Measurements from ENCODE around the gene WDFY4. TPM values are rescaled to one million over a fixed set of nuclear protein-coding genes. Genes with fewer than 3 reads are reported as not detected.

The WDFY4 gene
- total RNA-seq, 1 donor from 2014 or later, result 26.5 TPM

DNA sequence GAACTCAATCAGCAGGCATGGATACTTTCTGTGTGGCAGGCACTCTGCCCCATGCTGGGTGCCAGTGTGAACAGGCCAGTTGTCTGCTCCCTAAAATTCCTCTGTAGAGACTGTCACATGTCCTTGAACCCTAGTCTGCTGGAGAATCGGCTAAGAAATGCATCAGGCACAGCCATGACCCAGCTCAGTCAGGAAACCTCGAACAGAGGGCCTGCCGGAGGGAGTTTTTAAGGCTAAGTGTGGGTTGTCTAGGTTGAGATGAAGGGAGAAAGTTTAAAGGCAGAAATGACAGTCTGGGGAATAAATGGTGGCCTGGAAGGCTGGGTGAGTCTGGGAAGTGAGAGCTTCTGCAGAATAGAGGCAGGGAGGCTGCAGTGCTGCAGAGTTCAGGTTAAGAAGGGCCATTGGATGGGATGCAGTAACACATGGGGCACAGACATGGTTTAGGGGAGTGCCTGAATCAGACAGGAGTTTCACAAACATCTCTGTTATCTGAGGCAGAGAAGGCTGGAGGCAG lies 45.3 kb downstream of the WDFY4 start:
- H3K9me3 ChIP-seq, result no peaks in the 10 kb centered on the region
- H3K36me3 ChIP-seq, result peaks cover 11% of the 10 kb centered on the region
- no peak for DNase-seq
- no peaks in the 10 kb centered on the region for H3K4me1 ChIP-seq
- intact Hi-C loops (cut with DNase I), result no loop called here
- no peak overlapping the region for H3K4me3 ChIP-seq
- H3K27ac ChIP-seq, result no peak overlapping the region
- no peak for ATAC-seq
- H3K27me3 ChIP-seq, result no peaks in the 10 kb centered on the region
- TF ChIP-seq CTCF (IDR thresholded peaks at IDR 0.05), result no peak

DNA sequence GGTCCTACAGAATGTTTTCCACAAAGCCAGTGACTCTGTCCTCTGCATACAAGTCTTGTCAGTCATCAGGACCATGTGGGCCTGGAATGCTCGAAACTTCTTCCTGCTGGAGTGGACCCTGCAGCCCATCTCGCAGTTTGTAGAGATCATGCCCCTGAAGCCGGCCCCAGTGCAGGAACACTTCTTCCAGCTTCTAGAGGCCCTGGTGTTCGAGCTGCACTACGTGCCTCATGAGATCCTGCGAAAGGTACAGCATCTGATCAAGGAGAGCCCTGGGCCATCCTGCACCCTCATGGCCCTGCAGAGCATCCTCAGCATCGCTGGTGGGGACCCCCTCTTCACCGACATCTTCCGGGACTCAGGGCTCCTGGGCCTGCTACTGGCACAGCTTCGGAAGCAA lies 46.5 kb downstream of the WDFY4 start:
- Histone ChIP-seq H3K4me3 (no peak overlapping the region), H3K4me1 (no peaks in the 10 kb centered on the region), H3K9me3 (no peaks in the 10 kb centered on the region), H3K27me3 (no peaks in the 10 kb centered on the region), H3K27ac (no peak overlapping the region), H3K36me3 (peaks cover 11% of the 10 kb centered on the region)
- DNase-seq (no peak), ATAC-seq (no peak)
- intact Hi-C loops (cut with DNase I), result no loop called here
- no peak for TF ChIP-seq CTCF (IDR thresholded peaks at IDR 0.05)

- no peak for TF ChIP-seq CTCF (IDR thresholded peaks at IDR 0.05)
- no peak for ATAC-seq
- intact Hi-C loops (cut with DNase I), result no loop called here
- Histone ChIP-seq H3K4me1 (no peaks in the 10 kb centered on the region), H3K36me3 (peaks cover 11% of the 10 kb centered on the region), H3K4me3 (no peak overlapping the region), H3K9me3 (no peaks in the 10 kb centered on the region), H3K27ac (no peak overlapping the region), H3K27me3 (no peaks in the 10 kb centered on the region)
- no peak for DNase-seq
These were observed 47.0 kb downstream of the WDFY4 start for GRCh38 chr10:48731654-48732053.

- H3K4me1 ChIP-seq, result no peaks in the 10 kb centered on the region
- no peak overlapping the region for H3K27ac ChIP-seq
- no peak overlapping the region for H3K4me3 ChIP-seq
- ATAC-seq, result no peak
- H3K9me3 ChIP-seq, result no peaks in the 10 kb centered on the region
- no peaks in the 10 kb centered on the region for H3K27me3 ChIP-seq
- intact Hi-C loops (cut with DNase I), result no loop called here
- TF ChIP-seq CTCF (IDR thresholded peaks at IDR 0.05), result no peak
- H3K36me3 ChIP-seq, result peaks cover 11% of the 10 kb centered on the region
- no peak for DNase-seq
These were observed 48.7 kb downstream of the WDFY4 start for GRCh38 chr10:48733329-48733728.

DNA sequence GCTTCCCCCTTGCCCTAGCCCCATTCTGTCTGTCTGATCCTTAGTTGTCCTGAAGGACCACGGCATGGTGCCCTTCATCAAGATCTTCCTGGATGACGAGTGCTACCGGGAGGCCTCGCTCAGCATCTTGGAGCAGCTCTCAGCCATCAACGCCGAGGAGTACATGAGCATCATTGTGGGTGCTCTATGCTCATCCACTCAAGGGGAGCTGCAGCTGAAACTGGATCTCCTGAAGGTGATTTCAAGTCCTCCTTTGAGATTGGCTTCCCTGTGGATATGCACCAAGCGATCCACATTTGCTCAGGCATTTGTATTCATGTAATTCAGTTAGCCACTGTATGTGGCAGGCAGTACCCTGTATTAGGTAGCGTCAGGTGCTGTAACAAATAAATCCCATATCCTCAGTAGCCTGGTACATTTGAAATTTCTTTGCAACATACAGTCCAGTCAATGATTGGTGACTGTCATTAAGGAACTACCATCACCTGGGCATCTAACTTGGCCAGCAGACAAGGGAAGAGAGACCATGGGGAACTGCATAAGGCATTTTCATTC lies 51.2 kb downstream of the WDFY4 start:
- Histone ChIP-seq H3K36me3 (peaks cover 11% of the 10 kb centered on the region), H3K9me3 (no peaks in the 10 kb centered on the region), H3K4me1 (no peaks in the 10 kb centered on the region), H3K27ac (no peak overlapping the region), H3K27me3 (no peaks in the 10 kb centered on the region), H3K4me3 (no peak overlapping the region)
- TF ChIP-seq CTCF (IDR thresholded peaks at IDR 0.05), result no peak
- ATAC-seq (no peak), DNase-seq (no peak)
- intact Hi-C loops (cut with DNase I), result no loop called here

DNA sequence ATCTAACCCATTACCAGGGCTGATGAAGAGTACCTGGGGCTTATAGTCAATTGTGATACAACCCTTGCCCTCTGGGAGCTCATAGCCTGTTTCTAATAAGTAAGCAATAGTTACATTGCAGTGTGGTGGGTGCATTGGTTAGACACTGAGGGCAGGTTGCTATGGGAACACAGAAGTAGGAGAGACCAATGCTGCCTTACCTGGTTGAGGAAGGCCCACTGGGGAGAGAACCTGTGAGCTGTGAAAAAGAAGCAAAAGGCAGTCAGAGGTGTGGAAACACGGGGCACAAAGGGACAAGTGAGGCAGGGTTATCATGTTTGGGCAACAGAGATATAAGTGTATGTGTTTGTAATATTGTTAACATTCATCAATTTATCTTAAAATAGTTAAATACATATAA lies 51.9 kb downstream of the WDFY4 start:
- Histone ChIP-seq H3K27me3 (no peaks in the 10 kb centered on the region), H3K4me1 (no peaks in the 10 kb centered on the region)

More for the DNA sequence above, 51.9 kb downstream of the WDFY4 start:
- no peak overlapping the region for H3K4me3 ChIP-seq
- no peak for DNase-seq
- ATAC-seq, result no peak
- TF ChIP-seq CTCF (IDR thresholded peaks at IDR 0.05), result no peak
- H3K9me3 ChIP-seq, result no peaks in the 10 kb centered on the region
- intact Hi-C loops (cut with DNase I), result no loop called here
- no peak overlapping the region for H3K27ac ChIP-seq
- peaks cover 6% of the 10 kb centered on the region for H3K36me3 ChIP-seq

All from upper lobe of right lung (tissue), 1 donor.